Parathyroid adenoma (tissue), 2 donors: ENCODE data around the gene M1AP.

Experiments used
- H2AFZ ChIP-seq: fragments of 300-600 bp; sonication (generic); one replicate; pipeline ENCODE4 v1.7.0; 2017; ENCODE audit warnings: antibody characterized with exemption, mild to moderate bottlenecking
- H3K27ac ChIP-seq: fragments of 300-600 bp; sonication (generic); one replicate; pipeline ENCODE4 v1.7.0; 2017
- H3K27me3 ChIP-seq: fragments of 300-600 bp; sonication (generic); one replicate; pipeline ENCODE4 v1.7.0; 2017; ENCODE audit warnings: low read length; ENCODE audit not compliant: control insufficient read depth, insufficient read depth
- H3K36me3 ChIP-seq: fragments of 300-600 bp; sonication (generic); one replicate; pipeline ENCODE4 v1.7.0; 2017; ENCODE audit warnings: low read length; ENCODE audit not compliant: control insufficient read depth, insufficient read depth
- H3K4me1 ChIP-seq: fragments of 300-600 bp; sonication (generic); one replicate; pipeline ENCODE4 v1.7.0; 2017; ENCODE audit warnings: control low read depth
- H3K4me2 ChIP-seq: fragments of 300-600 bp; sonication (generic); one replicate; pipeline ENCODE4 v1.7.0; 2017; ENCODE audit warnings: low read length
- H3K4me3 ChIP-seq: fragments of 300-600 bp; sonication (generic); one replicate; pipeline ENCODE4 v1.7.0; 2017; ENCODE audit warnings: low read depth, low read length
- H3K79me2 ChIP-seq: fragments of 300-600 bp; sonication (generic); one replicate; pipeline ENCODE4 v1.7.0; 2017; ENCODE audit warnings: control low read depth
- H3K9ac ChIP-seq: fragments of 300-600 bp; sonication (generic); one replicate; pipeline ENCODE4 v1.7.0; 2017; ENCODE audit warnings: mild to moderate bottlenecking
- H3K9me3 ChIP-seq: fragments of 300-600 bp; sonication (generic); one replicate; pipeline ENCODE4 v1.7.0; 2017; ENCODE audit warnings: low read length; ENCODE audit not compliant: control insufficient read depth
- TF ChIP-seq, protein P1 (sequence below): fragments of 300-600 bp; sonication (generic); IDR thresholded peaks from one replicate; pipeline ENCODE4 v1.7.0; 2017; ENCODE audit warnings: antibody characterized with exemption, mild to moderate bottlenecking
- donor health status: primary hyperparathyroidism.

The M1AP gene

GRCh38 chr2:74603282-74604000 lies 44.7 kb downstream of the M1AP start:
- H3K9me3 ChIP-seq: no peaks in the 10 kb centered on the region
- no peaks in the 10 kb centered on the region for H3K79me2 ChIP-seq
- H3K36me3 ChIP-seq: no peaks in the 10 kb centered on the region
- no peaks in the 10 kb centered on the region for H3K4me1 ChIP-seq
- no peak overlapping the region for H3K27ac ChIP-seq
- no peak overlapping the region for H3K4me3 ChIP-seq
- no peak overlapping the region for H2AFZ ChIP-seq
- no peaks in the 10 kb centered on the region for H3K27me3 ChIP-seq
- H3K4me2 ChIP-seq: no peak overlapping the region
- TF ChIP-seq, protein P1, sequence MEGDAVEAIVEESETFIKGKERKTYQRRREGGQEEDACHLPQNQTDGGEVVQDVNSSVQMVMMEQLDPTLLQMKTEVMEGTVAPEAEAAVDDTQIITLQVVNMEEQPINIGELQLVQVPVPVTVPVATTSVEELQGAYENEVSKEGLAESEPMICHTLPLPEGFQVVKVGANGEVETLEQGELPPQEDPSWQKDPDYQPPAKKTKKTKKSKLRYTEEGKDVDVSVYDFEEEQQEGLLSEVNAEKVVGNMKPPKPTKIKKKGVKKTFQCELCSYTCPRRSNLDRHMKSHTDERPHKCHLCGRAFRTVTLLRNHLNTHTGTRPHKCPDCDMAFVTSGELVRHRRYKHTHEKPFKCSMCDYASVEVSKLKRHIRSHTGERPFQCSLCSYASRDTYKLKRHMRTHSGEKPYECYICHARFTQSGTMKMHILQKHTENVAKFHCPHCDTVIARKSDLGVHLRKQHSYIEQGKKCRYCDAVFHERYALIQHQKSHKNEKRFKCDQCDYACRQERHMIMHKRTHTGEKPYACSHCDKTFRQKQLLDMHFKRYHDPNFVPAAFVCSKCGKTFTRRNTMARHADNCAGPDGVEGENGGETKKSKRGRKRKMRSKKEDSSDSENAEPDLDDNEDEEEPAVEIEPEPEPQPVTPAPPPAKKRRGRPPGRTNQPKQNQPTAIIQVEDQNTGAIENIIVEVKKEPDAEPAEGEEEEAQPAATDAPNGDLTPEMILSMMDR: no peak
- H3K9ac ChIP-seq: no peak overlapping the region

GRCh38 chr2:74602586-74603281 lies 45.4 kb downstream of the M1AP start:
- TF ChIP-seq, protein P1: no peak
- no peak overlapping the region for H2AFZ ChIP-seq
- H3K4me3 ChIP-seq: no peak overlapping the region
- H3K9ac ChIP-seq: no peak overlapping the region
- no peaks in the 10 kb centered on the region for H3K4me1 ChIP-seq
- no peaks in the 10 kb centered on the region for H3K79me2 ChIP-seq
- H3K27ac ChIP-seq: no peak overlapping the region
- no peaks in the 10 kb centered on the region for H3K27me3 ChIP-seq
- H3K4me2 ChIP-seq: no peak overlapping the region
- no peaks in the 10 kb centered on the region for H3K36me3 ChIP-seq
- H3K9me3 ChIP-seq: no peaks in the 10 kb centered on the region

DNA sequence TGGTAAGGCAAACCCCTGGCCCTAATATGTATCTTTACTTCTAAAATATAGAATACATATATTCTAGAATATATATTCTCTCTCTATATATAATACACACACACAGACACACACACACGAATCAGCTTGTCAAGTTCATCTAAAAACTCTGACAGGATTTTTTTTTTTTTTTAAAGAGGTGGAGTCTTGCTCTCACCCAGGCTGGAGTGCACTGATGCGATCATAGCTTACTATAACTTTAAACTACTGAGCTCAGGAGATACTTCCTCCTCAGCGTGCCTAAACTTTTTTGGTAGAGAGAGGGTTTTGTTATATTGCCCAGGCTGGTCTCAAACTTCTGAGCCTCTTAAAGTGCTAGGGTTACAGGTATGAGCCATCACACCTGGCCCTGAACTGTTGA lies 48.5 kb downstream of the M1AP start:
- no peak overlapping the region for H2AFZ ChIP-seq
- no peak overlapping the region for H3K27ac ChIP-seq
- H3K9ac ChIP-seq: no peak overlapping the region
- no peaks in the 10 kb centered on the region for H3K4me1 ChIP-seq
- H3K36me3 ChIP-seq: no peaks in the 10 kb centered on the region
- TF ChIP-seq, protein P1: no peak
- H3K4me3 ChIP-seq: no peak overlapping the region
- H3K79me2 ChIP-seq: no peaks in the 10 kb centered on the region
- H3K27me3 ChIP-seq: no peaks in the 10 kb centered on the region
- H3K9me3 ChIP-seq: no peaks in the 10 kb centered on the region
- no peak overlapping the region for H3K4me2 ChIP-seq

DNA sequence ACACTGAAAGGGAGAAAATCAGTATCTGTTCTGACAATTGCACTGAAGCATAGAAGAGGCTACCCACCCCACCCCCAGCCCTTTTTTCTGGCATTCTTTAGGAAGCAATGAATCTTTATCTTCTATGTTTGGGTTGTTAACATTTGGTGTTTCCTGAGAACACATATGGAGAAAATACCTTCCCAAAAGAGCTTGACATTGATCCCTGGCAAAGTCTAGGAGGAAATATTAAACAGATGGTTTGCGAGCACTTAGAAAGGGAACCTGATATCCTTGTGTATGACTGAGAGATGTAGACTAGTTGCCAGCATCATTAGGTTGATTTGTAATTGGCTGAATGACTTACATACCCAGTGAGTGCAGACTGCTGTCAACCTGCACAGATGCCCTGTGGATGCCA lies 50.7 kb downstream of the M1AP start:
- no peaks in the 10 kb centered on the region for H3K27me3 ChIP-seq
- H2AFZ ChIP-seq: no peak overlapping the region
- TF ChIP-seq, protein P1: no peak
- H3K4me2 ChIP-seq: no peak overlapping the region
- no peaks in the 10 kb centered on the region for H3K9me3 ChIP-seq
- no peak overlapping the region for H3K27ac ChIP-seq
- no peaks in the 10 kb centered on the region for H3K4me1 ChIP-seq
- H3K9ac ChIP-seq: no peak overlapping the region
- H3K4me3 ChIP-seq: no peak overlapping the region
- H3K36me3 ChIP-seq: no peaks in the 10 kb centered on the region
- H3K79me2 ChIP-seq: no peaks in the 10 kb centered on the region
